Lower lobe of right lung (tissue), 2 donors: ENCODE data around the gene AATF. TPM values are rescaled to one million over a fixed set of nuclear protein-coding genes. Genes with fewer than 3 reads are reported as not detected.

Experiments used
- ATAC-seq, 2 donors: fragments of 200-7000 bp; cut with Tn5 transposase; one replicate each; pipeline ENCODE4 v1.9.1; 2020 to 2022; ENCODE audit warnings: mild to moderate bottlenecking in 2 of 2, moderate library complexity in 2 of 2
- DNase-seq: peaks from one replicate; pipeline ENCODE4 v3.0.0-alpha.2; 2020
- H3K27ac ChIP-seq: fragments of 200-600 bp; one replicate; pipeline ENCODE4 v1.8.0; 2022
- H3K27me3 ChIP-seq: fragments of 200-600 bp; one replicate; pipeline ENCODE4 v1.8.0; 2022; ENCODE audit warnings: low read depth
- H3K36me3 ChIP-seq: fragments of 200-600 bp; one replicate; pipeline ENCODE4 v1.8.0; 2022; ENCODE audit warnings: mild to moderate bottlenecking
- H3K4me1 ChIP-seq: fragments of 200-600 bp; one replicate; pipeline ENCODE4 v1.8.0; 2022
- H3K4me3 ChIP-seq: fragments of 200-600 bp; one replicate; pipeline ENCODE4 v1.8.0; 2022; ENCODE audit warnings: mild to moderate bottlenecking
- H3K9me3 ChIP-seq: fragments of 200-600 bp; one replicate; pipeline ENCODE4 v1.8.0; 2022
- CTCF ChIP-seq: fragments of 200-600 bp; IDR thresholded peaks from one replicate; pipeline ENCODE4 v1.8.0; 2022; ENCODE audit warnings: antibody characterized with exemption, mild to moderate bottlenecking
- intact Hi-C: fragments of 100-400 bp; cut with DNase I; formaldehyde crosslinking; loops from one replicate; pipeline ENCODE4 v1.11.0; 2022
- microRNA-seq: library from miRNA; unstranded; fragments of <30 nt; microRNA quantifications from one replicate; pipeline ENCODE4 v1.2.0, GENCODE V29; 2020; ENCODE audit warnings: borderline number of aligned reads
- total RNA-seq: library from RNA; stranded (reverse); fragmentation: NEBNext Ultra II Directional; extraction: Animal tissue kit (Norgen Biotek cat#: 25700); gene quantifications from one replicate; pipeline ENCODE4 v1.2.1, GENCODE V29; 2021
- donor health status: DM: no; HTN: yes; CAD: no; lungs with severe emphysema.

The AATF gene
- total RNA-seq, 1 donor from 2014 or later: 39.6 TPM

- ATAC-seq (no peak), DNase-seq (no peak)
- Histone ChIP-seq H3K27ac (no peak overlapping the region), H3K4me3 (no peak overlapping the region), H3K27me3 (no peaks in the 10 kb centered on the region), H3K9me3 (no peaks in the 10 kb centered on the region), H3K36me3 (peaks cover 76% of the 10 kb centered on the region), H3K4me1 (no peaks in the 10 kb centered on the region)
- TF ChIP-seq CTCF: no peak
- intact Hi-C loops: no loop called here
Measured at GRCh38 chr17:37100231-37100630, 151.5 kb downstream of the AATF start.

GRCh38 chr17:37101306-37101705, 152.6 kb downstream of the AATF start:
- intact Hi-C loops: no loop called here
- Histone ChIP-seq H3K27ac (no peak overlapping the region), H3K36me3 (peaks cover 72% of the 10 kb centered on the region), H3K4me1 (no peaks in the 10 kb centered on the region), H3K27me3 (no peaks in the 10 kb centered on the region), H3K9me3 (no peaks in the 10 kb centered on the region), H3K4me3 (no peak overlapping the region)
- DNase-seq (no peak), ATAC-seq (no peak)
- no peak for TF ChIP-seq CTCF

- H3K27me3 ChIP-seq: no peaks in the 10 kb centered on the region
- no peak overlapping the region for H3K4me3 ChIP-seq
- no peak for ATAC-seq
- no peak for DNase-seq
- H3K4me1 ChIP-seq: peaks cover 3% of the 10 kb centered on the region
- intact Hi-C loops: no loop called here
- H3K27ac ChIP-seq: no peak overlapping the region
- TF ChIP-seq CTCF: no peak
- H3K36me3 ChIP-seq: peaks cover 67% of the 10 kb centered on the region
- H3K9me3 ChIP-seq: no peaks in the 10 kb centered on the region
Measured at GRCh38 chr17:37103231-37103630, 154.5 kb downstream of the AATF start.

- no peaks in the 10 kb centered on the region for H3K27me3 ChIP-seq
- H3K9me3 ChIP-seq: no peaks in the 10 kb centered on the region
- H3K36me3 ChIP-seq: peaks cover 90% of the 10 kb centered on the region
- DNase-seq (no peak), ATAC-seq (no peak)
- H3K4me3 ChIP-seq: no peak overlapping the region
- no peak for TF ChIP-seq CTCF
- intact Hi-C loops: no loop called here
- peaks cover 3% of the 10 kb centered on the region for H3K4me1 ChIP-seq
- no peak overlapping the region for H3K27ac ChIP-seq
Measured at GRCh38 chr17:37106049-37106448, 157.3 kb downstream of the AATF start.

Small RNA genes within 50 kb of the gene (microRNA-seq; reads per million reads assigned to microRNA genes)
- not detected for gene MIR2909

Other genes with a start within 250 kb of the AATF start
- gene LHX1, start 11.5 kb upstream of the AATF start, total RNA-seq: not detected